ENCODE measurements around the gene KCNK6. TPM values are rescaled to one million over a fixed set of nuclear protein-coding genes. Genes with fewer than 3 reads are reported as not detected.

Gene KCNK6
- total RNA-seq, 1 donor from 2014 or later = 0.43 TPM

DNA sequence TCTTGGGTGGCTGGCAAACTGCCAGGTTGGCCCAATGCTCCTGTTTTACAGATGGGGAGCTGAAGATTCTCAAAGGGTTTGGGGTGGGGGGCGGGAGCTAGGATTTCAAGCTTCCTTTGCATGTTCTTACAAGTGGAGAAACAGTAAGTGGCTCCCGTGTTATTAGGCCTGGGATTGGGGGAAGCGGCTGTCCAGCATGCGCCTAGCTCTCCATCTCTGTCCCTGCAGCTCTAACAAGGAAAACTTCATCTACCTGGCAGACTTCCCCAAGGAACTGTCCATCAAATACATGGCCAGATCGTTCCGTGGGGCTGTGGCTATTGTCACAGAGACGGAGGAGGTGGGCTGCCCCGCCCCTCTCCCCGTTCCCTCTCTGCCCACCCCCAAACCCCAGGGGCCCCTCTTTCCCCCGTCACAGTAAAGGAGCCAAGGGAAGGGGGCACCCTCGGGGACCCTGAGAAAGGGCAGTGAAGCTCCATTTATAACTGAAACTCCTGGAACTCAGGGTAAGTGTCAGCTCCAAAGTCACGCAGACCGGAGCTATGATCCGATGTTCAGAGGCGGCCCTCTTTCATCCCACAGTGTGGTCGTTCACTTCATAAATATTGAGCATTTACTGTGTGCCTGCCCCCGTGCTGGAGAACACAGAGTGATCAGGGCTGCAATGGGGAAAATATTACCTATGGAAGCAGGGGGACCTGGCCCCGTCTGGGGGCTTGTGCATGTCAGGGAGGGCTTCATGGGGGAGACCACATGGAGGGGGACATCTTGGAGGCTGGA is 39.8 kb downstream of the KCNK6 start:
- H3K36me3 Mint-ChIP-seq (ENCODE audit: insufficient read depth) = no peaks in the 10 kb centered on the region
- peaks cover 53% of the 10 kb centered on the region for H3K27me3 Mint-ChIP-seq
- H3K4me3 Mint-ChIP-seq (ENCODE audit: low read depth) = peak overlapping the region; percentile 48
- H3K4me1 Mint-ChIP-seq (ENCODE audit: low read depth) = no peaks in the 10 kb centered on the region
- DNase-seq (ENCODE audit: low spot score, unreplicated experiment) = no peak
- TF ChIP-seq, protein P1, sequence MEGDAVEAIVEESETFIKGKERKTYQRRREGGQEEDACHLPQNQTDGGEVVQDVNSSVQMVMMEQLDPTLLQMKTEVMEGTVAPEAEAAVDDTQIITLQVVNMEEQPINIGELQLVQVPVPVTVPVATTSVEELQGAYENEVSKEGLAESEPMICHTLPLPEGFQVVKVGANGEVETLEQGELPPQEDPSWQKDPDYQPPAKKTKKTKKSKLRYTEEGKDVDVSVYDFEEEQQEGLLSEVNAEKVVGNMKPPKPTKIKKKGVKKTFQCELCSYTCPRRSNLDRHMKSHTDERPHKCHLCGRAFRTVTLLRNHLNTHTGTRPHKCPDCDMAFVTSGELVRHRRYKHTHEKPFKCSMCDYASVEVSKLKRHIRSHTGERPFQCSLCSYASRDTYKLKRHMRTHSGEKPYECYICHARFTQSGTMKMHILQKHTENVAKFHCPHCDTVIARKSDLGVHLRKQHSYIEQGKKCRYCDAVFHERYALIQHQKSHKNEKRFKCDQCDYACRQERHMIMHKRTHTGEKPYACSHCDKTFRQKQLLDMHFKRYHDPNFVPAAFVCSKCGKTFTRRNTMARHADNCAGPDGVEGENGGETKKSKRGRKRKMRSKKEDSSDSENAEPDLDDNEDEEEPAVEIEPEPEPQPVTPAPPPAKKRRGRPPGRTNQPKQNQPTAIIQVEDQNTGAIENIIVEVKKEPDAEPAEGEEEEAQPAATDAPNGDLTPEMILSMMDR (IDR thresholded peaks at IDR 0.05; ENCODE audit: unreplicated experiment) = no peak
- no peak overlapping the region for H3K27ac Mint-ChIP-seq
- no peaks in the 10 kb centered on the region for H3K9me3 Mint-ChIP-seq (ENCODE audit: low read depth)

DNA sequence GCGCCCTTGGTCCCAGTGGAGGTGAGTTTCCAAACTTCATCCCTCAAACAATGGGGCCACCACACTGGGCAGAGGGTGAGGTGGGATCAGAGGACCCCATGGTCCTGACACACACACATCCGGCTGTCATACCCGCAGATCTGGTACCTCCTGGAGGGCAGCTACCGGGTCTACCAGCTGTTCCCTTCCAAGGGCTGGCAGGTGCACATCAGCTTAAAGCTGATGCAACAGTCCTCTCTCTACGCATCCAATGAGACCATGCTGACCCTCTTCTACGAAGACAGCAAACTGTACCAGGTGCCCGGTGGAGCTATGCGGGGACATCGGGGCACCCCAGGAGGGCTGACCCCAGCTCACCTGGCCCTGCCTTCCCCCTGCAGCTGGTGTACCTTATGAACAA is 40.7 kb downstream of the KCNK6 start:
- peaks cover 52% of the 10 kb centered on the region for H3K27me3 Mint-ChIP-seq
- no peaks in the 10 kb centered on the region for H3K9me3 Mint-ChIP-seq (ENCODE audit: low read depth)
- no peak overlapping the region for H3K27ac Mint-ChIP-seq
- TF ChIP-seq, protein P1 (IDR thresholded peaks at IDR 0.05; ENCODE audit: unreplicated experiment) = no peak
- H3K4me3 Mint-ChIP-seq (ENCODE audit: low read depth) = peak overlapping the region; percentile 83
- no peak for DNase-seq (ENCODE audit: low spot score, unreplicated experiment)
- H3K36me3 Mint-ChIP-seq (ENCODE audit: insufficient read depth) = no peaks in the 10 kb centered on the region
- H3K4me1 Mint-ChIP-seq (ENCODE audit: low read depth) = no peaks in the 10 kb centered on the region

DNA sequence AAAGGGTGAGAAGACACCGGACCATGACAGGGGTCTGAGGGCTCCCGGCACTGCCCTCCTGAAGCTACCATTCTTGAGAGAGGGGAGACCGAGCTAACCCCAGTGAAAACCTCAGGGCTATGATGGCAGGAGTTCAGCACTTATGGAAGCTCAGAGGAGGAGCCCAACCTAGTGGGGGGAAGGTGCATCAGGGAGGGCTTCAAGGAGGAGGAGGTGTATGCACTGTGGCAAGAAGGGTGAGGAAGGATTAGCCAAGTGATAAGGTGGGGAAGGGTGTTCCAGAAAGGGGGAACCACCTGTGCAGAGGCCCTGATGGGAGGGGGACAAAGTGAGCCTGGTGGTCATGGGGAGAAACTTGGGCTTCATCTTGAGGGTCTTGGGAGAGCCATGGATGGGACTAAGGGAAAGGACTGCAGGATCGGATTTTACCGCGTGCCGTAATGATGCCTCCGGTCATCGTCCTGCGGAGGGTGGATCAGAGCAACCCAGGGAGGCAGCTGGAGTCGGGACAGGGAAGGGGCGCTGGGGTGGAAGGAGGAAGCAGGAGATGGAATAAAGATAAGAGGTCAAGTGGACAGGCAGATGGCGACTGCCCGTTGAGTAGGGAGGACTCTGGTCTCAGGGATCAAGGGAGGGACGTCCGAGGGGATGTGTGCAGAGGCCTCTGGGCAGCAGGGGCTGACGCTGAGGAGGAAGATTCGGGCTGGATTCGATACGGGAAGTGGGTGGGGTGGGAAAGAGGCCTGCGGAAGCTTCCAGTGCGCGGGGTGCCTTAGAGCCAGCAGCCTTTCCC is 41.4 kb downstream of the KCNK6 start:
- peaks cover 48% of the 10 kb centered on the region for H3K27me3 Mint-ChIP-seq
- no peaks in the 10 kb centered on the region for H3K9me3 Mint-ChIP-seq (ENCODE audit: low read depth)
- no peaks in the 10 kb centered on the region for H3K4me1 Mint-ChIP-seq (ENCODE audit: low read depth)
- peak overlapping the region; percentile 83 for H3K4me3 Mint-ChIP-seq (ENCODE audit: low read depth)
- no peak for DNase-seq (ENCODE audit: low spot score, unreplicated experiment)
- peak overlapping the region; percentile 29 for H3K27ac Mint-ChIP-seq
- TF ChIP-seq, protein P1 (IDR thresholded peaks at IDR 0.05; ENCODE audit: unreplicated experiment) = no peak
- H3K36me3 Mint-ChIP-seq (ENCODE audit: insufficient read depth) = no peaks in the 10 kb centered on the region

DNA sequence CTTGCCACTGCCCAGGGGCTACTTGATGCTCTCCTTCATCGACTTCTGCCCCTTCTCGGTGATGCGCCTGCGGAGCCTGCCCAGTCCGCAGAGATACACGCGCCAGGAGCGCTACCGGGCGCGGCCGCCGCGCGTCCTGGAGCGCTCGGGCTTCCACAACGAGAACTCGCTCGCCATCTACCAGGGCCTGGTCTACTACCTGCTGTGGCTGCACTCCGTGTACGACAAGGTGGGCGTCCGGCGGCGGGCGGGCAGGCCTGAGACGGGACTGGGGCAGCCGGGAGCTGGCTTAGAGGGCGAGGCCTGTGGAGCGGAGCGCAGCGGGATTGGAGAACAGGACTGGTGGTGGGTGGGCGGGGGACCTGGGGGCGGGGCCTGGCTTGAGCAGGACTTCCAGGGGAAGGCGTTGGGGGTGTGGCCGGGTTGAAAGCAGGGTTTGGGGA is 42.0 kb downstream of the KCNK6 start:
- peak; percentile 77 for DNase-seq (ENCODE audit: low spot score, unreplicated experiment)
- Mint-ChIP-seq H3K4me3 (ENCODE audit: low read depth) (peak overlapping the region; percentile 83), H3K27ac (peak overlapping the region; percentile 91), H3K9me3 (ENCODE audit: low read depth) (no peaks in the 10 kb centered on the region), H3K27me3 (peaks cover 45% of the 10 kb centered on the region), H3K36me3 (ENCODE audit: insufficient read depth) (no peaks in the 10 kb centered on the region), H3K4me1 (ENCODE audit: low read depth) (no peaks in the 10 kb centered on the region)
- TF ChIP-seq, protein P1 (IDR thresholded peaks at IDR 0.05; ENCODE audit: unreplicated experiment) = peak; percentile 30

All from progenitor cell of endocrine pancreas (in vitro differentiated cells).